NCI-H446 (cell line): ENCODE results near the gene ADCY9.
"Not testable (repeated sequence)": the region's sequence is repeated elsewhere in the genome, so short reads cannot be mapped to it uniquely, and the experiment has no call there.

ENCODE experiments used
- DNase-seq, 2 experiments: peaks; one replicate each; lab custom pipeline; 2025; lab: John Stamatoyannopoulos, UW

The ADCY9 gene

GRCh38 chr16:4067262-4068001, 48.8 kb downstream of the ADCY9 start:
- DNase-seq, result no peak

GRCh38 chr16:4064950-4065352, 51.3 kb downstream of the ADCY9 start:
- DNase-seq, result no peak

- DNase-seq, result no peak
These were observed 53.9 kb downstream of the ADCY9 start for GRCh38 chr16:4062212-4062802.

- no peak for DNase-seq
These were observed 55.4 kb downstream of the ADCY9 start for GRCh38 chr16:4060823-4061222.

- no peak for DNase-seq
These were observed 56.2 kb downstream of the ADCY9 start for GRCh38 chr16:4060009-4060408.

GRCh38 chr16:4058386-4058785, 57.9 kb downstream of the ADCY9 start:
- no peak for DNase-seq

- no peak for DNase-seq
These were observed 58.8 kb downstream of the ADCY9 start for GRCh38 chr16:4057439-4057877.

GRCh38 chr16:4056161-4057105, 59.8 kb downstream of the ADCY9 start:
- DNase-seq, result no peak

GRCh38 chr16:4055748-4056147, 60.5 kb downstream of the ADCY9 start:
- DNase-seq, result no peak

- DNase-seq, result peak; percentile 22 to 69
These were observed 62.9 kb downstream of the ADCY9 start for GRCh38 chr16:4053301-4053845.

- DNase-seq, result no peak
These were observed 63.4 kb downstream of the ADCY9 start for GRCh38 chr16:4052801-4053293.

- no peak for DNase-seq
These were observed 64.1 kb downstream of the ADCY9 start for GRCh38 chr16:4052096-4052495.

GRCh38 chr16:4051591-4051990, 64.7 kb downstream of the ADCY9 start:
- DNase-seq, result no peak

GRCh38 chr16:4049031-4049430, 67.2 kb downstream of the ADCY9 start:
- DNase-seq, result no peak

GRCh38 chr16:4048481-4048880, 67.8 kb downstream of the ADCY9 start:
- DNase-seq, result no peak

GRCh38 chr16:4046221-4046620, 70.0 kb downstream of the ADCY9 start:
- DNase-seq, result no peak

GRCh38 chr16:4045561-4045960, 70.7 kb downstream of the ADCY9 start:
- not testable (repeated sequence) for DNase-seq

- no peak for DNase-seq
These were observed 73.7 kb downstream of the ADCY9 start for GRCh38 chr16:4042581-4042980.

GRCh38 chr16:4038448-4038847, 77.8 kb downstream of the ADCY9 start:
- DNase-seq, result no peak

GRCh38 chr16:4036952-4037351, 79.3 kb downstream of the ADCY9 start:
- DNase-seq, result not testable (repeated sequence)

- no peak for DNase-seq
These were observed 81.3 kb downstream of the ADCY9 start for GRCh38 chr16:4034963-4035362.

GRCh38 chr16:4033951-4034350, 82.3 kb downstream of the ADCY9 start:
- no peak for DNase-seq
